ENCODE data around the gene NT5C3A.

NT5C3A gene

DNA sequence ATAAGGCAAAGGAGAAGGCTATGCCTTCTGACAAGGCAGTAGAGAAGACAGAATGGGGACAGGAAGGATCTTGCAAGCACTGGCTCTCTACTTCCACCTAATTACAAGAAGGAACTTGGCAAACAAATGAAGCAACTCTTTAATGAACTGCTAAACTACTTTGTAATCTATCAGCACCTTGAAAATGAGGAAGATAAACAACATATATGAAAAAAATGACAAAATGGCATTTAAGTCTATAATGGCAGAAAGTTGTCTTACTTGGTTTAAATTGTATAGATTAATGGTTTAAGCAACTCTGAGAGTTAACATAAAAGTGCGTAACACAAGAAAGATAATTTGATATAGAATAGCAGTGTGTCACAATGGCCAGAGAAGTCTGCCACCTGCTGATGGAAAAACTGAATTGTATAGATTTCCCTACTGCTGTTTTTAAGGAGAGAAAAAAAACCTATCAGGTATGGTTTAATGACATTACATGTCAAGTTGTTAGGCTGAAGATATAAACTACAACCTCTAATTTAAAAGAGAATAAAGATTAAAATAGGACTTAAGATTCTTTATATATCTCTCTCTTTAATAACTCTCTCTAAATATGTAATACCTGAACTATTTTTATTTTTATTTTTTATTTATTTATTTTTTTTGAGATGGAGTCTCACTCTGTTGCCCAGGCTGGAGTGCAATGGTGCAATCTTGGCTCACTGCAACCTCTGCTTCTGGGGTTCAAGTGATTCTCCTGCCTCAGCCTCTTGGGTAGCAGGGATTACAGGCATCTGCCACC, 11.8 kb downstream of the NT5C3A start:
- TF ChIP-seq TAF1 (IDR thresholded peaks at IDR 0.05; ENCODE audit: borderline replicate concordance, low read depth, low read length) = no peak
- TF ChIP-seq POLR2AphosphoS5 (IDR thresholded peaks at IDR 0.05; ENCODE audit: low read depth, low read length) = no peak
- TF ChIP-seq POLR2A (IDR thresholded peaks at IDR 0.05; ENCODE audit: low read depth, low read length) = no peak
- no peak for FAIRE-seq
- no peak for DNase-seq (ENCODE audit: insufficient read length)

DNA sequence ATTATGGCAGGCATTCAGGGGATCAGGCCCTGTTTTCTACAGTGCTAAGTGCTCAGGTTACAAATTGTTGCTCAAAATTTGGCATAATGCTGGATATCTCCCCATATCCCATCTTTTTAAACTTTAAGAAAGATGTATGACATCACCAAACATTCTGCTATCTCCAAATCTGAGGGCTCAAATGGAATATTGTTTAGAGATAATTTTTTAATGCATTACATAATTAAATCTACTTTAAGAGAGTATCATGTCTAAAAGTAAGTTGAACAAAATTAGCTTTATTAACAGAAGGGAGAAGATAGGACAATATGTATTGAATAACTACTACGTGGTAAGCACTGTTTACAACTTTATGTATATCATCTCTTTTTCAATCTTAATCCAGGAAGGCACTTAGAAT, 13.9 kb downstream of the NT5C3A start:
- no peak for TF ChIP-seq POLR2A (IDR thresholded peaks at IDR 0.05; ENCODE audit: low read depth, low read length)
- no peak for DNase-seq (ENCODE audit: insufficient read length)
- FAIRE-seq = no peak

DNA sequence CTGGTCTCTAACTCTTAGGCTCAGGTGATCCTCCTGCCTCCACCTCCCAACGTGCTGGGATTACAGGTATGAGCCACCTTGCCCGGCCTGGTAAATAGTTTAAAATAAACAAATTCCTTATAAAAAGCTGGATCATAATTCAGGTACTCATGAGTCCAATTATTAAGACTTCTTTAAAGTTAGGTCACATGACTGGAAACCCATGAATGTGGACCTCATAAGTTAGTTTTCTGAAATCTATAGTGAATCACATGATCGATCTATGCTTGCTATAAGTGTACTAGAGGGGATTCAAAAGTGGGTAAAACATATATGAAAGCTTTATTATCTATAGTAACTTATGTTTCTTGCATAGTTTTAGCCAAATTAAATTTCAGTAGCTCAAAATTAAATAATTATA, 14.3 kb downstream of the NT5C3A start:
- DNase-seq (ENCODE audit: insufficient read length) (no peak), FAIRE-seq (no peak)
- TF ChIP-seq POLR2AphosphoS5 (IDR thresholded peaks at IDR 0.05; ENCODE audit: low read depth, low read length) = no peak
- no peak for TF ChIP-seq POLR2A (IDR thresholded peaks at IDR 0.05; ENCODE audit: low read depth, low read length)
- TF ChIP-seq TAF1 (IDR thresholded peaks at IDR 0.05; ENCODE audit: borderline replicate concordance, low read depth, low read length) = no peak

DNA sequence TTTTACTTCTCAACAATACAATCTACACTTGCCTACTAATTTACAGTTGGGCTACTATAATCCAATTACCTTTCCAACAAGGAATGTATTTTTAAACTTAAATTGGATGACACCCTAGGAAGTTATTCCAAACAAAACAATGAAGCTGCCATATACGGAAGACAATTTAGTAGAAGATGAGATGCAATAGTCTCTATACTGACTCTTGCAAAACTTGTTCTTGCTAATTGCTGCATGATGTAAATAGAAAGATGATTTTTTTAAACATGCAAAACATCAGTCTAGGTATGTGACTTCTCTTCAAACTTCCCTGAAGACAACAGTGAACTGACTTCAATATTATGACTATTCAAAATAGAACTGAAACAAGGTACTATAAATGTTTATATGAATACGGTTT, 17.6 kb downstream of the NT5C3A start:
- FAIRE-seq (no peak), DNase-seq (ENCODE audit: insufficient read length) (no peak)
- TF ChIP-seq POLR2AphosphoS5 (IDR thresholded peaks at IDR 0.05; ENCODE audit: low read depth, low read length) (no peak), TAF1 (IDR thresholded peaks at IDR 0.05; ENCODE audit: borderline replicate concordance, low read depth, low read length) (no peak), POLR2A (IDR thresholded peaks at IDR 0.05; ENCODE audit: low read depth, low read length) (no peak)

DNA sequence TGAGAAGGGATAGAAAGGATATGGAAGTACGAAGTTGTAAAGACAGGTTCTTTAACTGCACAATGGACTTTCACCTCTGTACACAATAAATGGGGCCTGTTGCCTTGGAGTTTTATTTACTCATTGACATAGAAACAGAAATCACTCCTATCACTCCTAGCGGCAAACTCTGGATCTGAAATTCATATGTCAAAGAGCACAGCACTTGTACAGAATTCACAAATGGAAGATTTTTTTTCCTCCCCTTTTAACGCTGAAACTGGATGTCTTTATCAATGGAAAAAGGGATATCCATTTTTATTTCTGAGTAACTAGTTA, 18.2 kb downstream of the NT5C3A start:
- DNase-seq (ENCODE audit: insufficient read length) (no peak), FAIRE-seq (no peak)
- TF ChIP-seq POLR2AphosphoS5 (IDR thresholded peaks at IDR 0.05; ENCODE audit: low read depth, low read length) = no peak
- TF ChIP-seq POLR2A (IDR thresholded peaks at IDR 0.05; ENCODE audit: low read depth, low read length) = no peak
- no peak for TF ChIP-seq TAF1 (IDR thresholded peaks at IDR 0.05; ENCODE audit: borderline replicate concordance, low read depth, low read length)

DNA sequence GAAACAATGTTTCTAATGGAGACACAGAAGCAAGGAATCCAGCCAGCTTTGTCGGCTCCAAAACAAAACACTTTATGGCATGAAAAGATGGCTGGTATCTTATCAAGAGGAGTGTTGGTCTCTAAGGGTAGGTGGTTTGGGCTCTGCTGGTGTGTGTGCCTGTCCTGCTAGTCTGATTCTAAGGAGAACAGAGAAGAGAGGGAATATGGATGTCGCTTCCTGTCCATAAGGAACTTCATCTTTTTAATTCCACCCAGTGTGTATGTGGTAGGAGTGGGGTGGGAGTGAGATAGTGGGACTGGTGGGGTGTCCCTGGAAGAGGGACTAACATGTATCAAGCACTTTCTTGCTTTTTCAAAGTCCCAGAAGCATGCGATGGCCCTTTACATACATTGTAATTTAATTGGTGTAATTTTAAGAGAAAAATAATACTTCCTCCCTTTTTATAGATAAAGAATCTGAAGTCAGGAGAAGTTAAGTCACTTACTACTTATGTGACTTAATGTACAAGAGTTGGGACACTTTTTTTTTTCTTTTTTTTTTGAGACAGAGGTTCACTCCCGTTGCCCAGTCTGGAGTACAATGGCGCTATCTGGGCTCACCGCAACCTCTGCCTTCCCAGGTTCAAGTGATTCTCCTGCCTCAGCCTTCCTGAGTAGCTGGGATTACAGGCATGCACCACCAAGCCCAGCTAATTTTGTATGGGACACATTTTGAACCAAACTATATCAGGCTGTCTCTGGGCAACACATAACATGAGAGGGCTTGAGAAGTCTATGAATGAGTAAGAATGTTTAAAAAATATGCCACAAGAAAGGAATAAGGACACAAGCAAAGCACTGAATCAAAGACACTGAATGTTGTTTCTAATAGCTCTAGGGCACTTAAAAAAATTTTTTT, 18.8 kb downstream of the NT5C3A start:
- TF ChIP-seq POLR2AphosphoS5 (IDR thresholded peaks at IDR 0.05; ENCODE audit: low read depth, low read length) (no peak), POLR2A (IDR thresholded peaks at IDR 0.05; ENCODE audit: low read depth, low read length) (no peak), TAF1 (IDR thresholded peaks at IDR 0.05; ENCODE audit: borderline replicate concordance, low read depth, low read length) (no peak)
- no peak for DNase-seq (ENCODE audit: insufficient read length)
- no peak for FAIRE-seq

DNA sequence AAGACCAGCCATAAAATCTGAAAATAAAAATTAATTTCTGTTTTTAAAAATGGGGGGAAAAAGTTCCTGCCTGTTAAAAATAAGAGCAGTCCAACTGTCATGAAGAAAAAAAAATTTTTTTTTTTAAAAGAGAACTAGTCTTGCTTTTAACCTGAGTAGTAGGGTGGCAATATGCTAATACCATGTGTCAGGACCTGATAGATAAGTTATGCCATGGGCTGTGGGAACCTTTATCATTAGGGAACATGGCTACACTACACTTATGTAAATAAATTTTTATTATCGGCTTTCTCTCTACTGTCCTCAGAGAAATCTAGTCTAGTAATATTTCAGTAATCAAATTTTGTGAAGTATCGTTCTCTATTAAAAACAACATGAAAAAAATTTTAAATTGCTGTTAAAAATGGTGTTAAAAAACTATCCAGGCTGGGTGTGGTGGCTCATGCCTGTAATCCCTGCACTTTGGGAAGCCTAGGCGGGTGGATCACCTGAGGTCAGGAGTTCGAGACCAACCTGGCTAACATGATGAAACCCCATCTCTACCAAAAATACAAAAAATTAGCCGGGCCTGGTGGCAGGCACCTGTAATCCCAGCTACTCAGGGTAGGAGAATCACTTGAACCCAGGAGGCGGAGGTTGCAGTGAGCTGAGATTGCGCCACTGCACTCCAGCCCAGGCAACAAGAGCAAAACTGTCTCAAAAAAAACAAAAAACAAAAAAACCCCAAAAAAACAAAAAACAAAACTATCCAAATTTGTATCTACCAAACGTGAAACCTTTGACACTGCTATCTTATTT, 20.7 kb downstream of the NT5C3A start:
- TF ChIP-seq TAF1 (IDR thresholded peaks at IDR 0.05; ENCODE audit: borderline replicate concordance, low read depth, low read length) (no peak), POLR2A (IDR thresholded peaks at IDR 0.05; ENCODE audit: low read depth, low read length) (no peak), POLR2AphosphoS5 (IDR thresholded peaks at IDR 0.05; ENCODE audit: low read depth, low read length) (no peak)

DNA sequence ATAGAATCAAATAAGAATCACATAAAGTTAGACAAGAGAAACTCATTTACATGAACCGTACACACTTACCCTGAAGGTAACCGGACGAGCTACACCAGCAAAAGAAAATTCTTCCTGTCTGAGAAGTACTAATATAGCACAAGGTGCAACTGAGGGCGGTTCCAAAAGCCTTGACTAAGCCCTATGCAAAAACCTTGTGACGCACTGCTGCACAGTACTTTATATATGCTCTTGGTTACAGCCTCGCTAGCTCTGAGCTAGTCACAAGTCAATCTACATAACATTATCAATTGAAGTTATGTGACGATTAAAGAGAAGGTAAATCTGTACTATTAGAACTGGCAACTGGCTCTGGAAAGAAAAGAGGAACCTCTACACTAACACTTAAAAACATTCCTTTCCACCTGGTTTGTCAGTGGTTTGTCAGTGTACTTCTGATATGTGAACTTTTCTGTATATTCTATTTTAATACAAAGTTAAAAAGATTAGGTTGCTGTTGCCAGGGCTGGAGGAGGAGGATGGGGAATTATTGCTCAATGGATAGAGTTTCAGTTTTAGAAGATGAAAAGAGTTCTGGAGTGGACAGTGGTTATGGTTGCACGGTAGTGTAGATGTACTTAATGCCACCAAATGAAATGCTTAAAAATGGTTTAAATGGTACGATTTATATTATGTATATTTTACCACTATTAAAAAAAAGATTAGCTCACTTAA, 21.6 kb downstream of the NT5C3A start:
- FAIRE-seq (peak; percentile 87), DNase-seq (ENCODE audit: insufficient read length) (peak; percentile 20)
- TF ChIP-seq TAF1 (IDR thresholded peaks at IDR 0.05; ENCODE audit: borderline replicate concordance, low read depth, low read length) (0 out of 2 replicates have a peak, but pooled peaks have one; percentile 19), POLR2AphosphoS5 (IDR thresholded peaks at IDR 0.05; ENCODE audit: low read depth, low read length) (peak; percentile 96), POLR2A (IDR thresholded peaks at IDR 0.05; ENCODE audit: low read depth, low read length) (peak; percentile 97)

More for the DNA sequence above, 20.7 kb downstream of the NT5C3A start:
- DNase-seq (ENCODE audit: insufficient read length) = no peak
- no peak for FAIRE-seq

DNA sequence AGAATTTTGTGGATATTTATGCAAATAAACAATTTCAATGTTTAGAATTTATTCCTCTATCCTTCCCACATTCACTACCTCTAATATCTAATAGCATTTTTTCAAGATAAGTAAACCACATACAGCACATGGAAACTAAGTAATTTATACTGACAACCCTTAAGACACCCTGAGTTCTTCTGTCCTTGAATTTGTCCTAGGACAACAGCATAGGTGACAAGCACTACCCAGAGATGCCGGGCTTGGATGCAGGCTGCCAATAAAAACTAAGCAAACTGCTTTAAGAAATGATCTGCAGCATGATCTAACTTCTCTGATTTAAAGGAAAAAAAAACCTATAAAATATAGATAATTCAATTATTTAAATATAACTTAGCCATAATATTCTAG, 22.7 kb downstream of the NT5C3A start:
- TF ChIP-seq TAF1 (IDR thresholded peaks at IDR 0.05; ENCODE audit: borderline replicate concordance, low read depth, low read length) = no peak
- no peak for TF ChIP-seq POLR2AphosphoS5 (IDR thresholded peaks at IDR 0.05; ENCODE audit: low read depth, low read length)
- TF ChIP-seq POLR2A (IDR thresholded peaks at IDR 0.05; ENCODE audit: low read depth, low read length) = no peak
- FAIRE-seq (no peak), DNase-seq (ENCODE audit: insufficient read length) (no peak)

DNA sequence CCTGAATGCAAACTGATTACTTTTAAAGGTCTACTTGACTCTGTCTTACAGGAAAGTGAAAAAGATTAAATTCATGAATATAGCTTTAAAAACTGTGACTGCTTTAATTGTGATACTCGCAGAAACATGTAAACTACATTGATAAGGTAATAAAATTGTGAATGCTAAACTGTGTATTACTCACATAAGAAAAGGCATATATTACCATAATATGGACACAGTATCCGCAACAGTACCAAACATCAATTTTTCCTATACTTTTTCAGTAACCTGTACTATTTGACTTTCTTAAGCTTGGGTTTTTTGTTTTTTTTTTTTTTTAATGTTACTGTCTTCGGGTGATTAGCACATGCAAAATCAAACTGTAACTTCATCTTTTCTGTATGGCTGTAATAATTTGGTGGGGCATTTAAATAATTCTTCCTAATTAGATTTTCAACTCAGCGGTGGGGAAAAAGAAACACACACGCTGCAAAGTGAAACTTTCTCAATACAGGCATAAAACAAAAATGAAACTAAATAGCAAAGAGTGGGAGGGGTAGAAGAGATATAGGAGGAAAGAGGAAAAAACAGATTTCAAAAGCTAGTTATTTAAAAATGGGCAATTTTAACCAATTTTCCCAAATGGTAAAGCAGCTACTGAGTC, 23.2 kb downstream of the NT5C3A start:
- FAIRE-seq (peak; percentile 53), DNase-seq (ENCODE audit: insufficient read length) (no peak)
- TF ChIP-seq TAF1 (IDR thresholded peaks at IDR 0.05; ENCODE audit: borderline replicate concordance, low read depth, low read length) (no peak), POLR2AphosphoS5 (IDR thresholded peaks at IDR 0.05; ENCODE audit: low read depth, low read length) (no peak), POLR2A (IDR thresholded peaks at IDR 0.05; ENCODE audit: low read depth, low read length) (no peak)
